Colonic mucosa (tissue), 4 donors: ENCODE measurements around the gene FHOD3. TPM values are rescaled to one million over a fixed set of nuclear protein-coding genes. Genes with fewer than 3 reads are reported as not detected.

Experiments used
- DNase-seq: peaks from one replicate; pipeline ENCODE4 v3.0.0-alpha.2; 2020
- H3K27ac ChIP-seq: fragments of 200-600 bp; one replicate; pipeline ENCODE4 v1.8.0; 2021
- H3K27me3 ChIP-seq: fragments of 200-600 bp; one replicate; pipeline ENCODE4 v1.8.0; 2021
- H3K36me3 ChIP-seq: fragments of 200-600 bp; one replicate; pipeline ENCODE4 v1.8.0; 2021
- H3K4me1 ChIP-seq: fragments of 200-600 bp; one replicate; pipeline ENCODE4 v1.8.0; 2021; ENCODE audit warnings: mild to moderate bottlenecking
- H3K4me3 ChIP-seq: fragments of 200-600 bp; one replicate; pipeline ENCODE4 v1.8.0; 2021
- H3K9ac ChIP-seq, 2 donors: one replicate each; pipeline ENCODE4 v1.7.0; 2013; ENCODE audit warnings: control low read depth in 2 of 2, low read depth in 2 of 2, low read length in 2 of 2
- H3K9me3 ChIP-seq: fragments of 200-600 bp; one replicate; pipeline ENCODE4 v1.8.0; 2021
- CTCF ChIP-seq: fragments of 200-600 bp; IDR thresholded peaks from one replicate; pipeline ENCODE4 v1.8.0; 2022; ENCODE audit warnings: antibody characterized with exemption, mild to moderate bottlenecking
- intact Hi-C: fragments of 100-400 bp; cut with DNase I; formaldehyde crosslinking; loops from one replicate; pipeline ENCODE4 v1.14.1; 2022
- total RNA-seq, 2 donors: library from RNA; stranded (reverse); fragmentation: NEBNext Ultra II Directional in 1 of 2; extraction: Animal tissue kit (Norgen Biotek cat#: 25700) in 1 of 2; gene quantifications; one replicate each; pipeline ENCODE4 v1.2.1, GENCODE V29; 2021
- donor health status: healthy.
- donor health status: DM: no; HTN: no; CAD: no.
- donor health status: DM: no; HTN: no; CAD: no.

FHOD3 gene
- total RNA-seq, 2 donors from 2014 or later: 2.5 to 4.1 TPM

DNA sequence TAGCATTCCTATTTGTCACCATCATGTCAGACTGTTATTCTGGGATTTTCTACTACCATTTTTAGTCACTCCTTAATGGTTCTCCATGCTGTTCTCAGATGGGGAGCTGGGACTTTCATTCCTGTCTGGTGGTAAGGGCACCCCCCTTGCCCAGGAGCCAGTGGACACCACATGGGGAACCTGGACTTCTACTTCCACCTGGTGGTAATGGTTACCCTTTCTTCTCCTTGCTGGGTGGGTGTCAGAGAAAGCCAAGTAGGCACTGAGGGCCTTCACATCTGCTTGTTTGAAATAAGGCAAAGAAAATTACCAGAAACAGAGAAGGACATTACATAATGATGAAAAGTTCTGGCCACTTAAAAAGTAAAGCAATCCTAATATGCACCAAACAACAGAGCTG is 239.8 kb downstream of the FHOD3 start:
- intact Hi-C loops: no loop called here
- Histone ChIP-seq H3K9ac (no peak overlapping the region), H3K36me3 (no peaks in the 10 kb centered on the region), H3K9me3 (no peaks in the 10 kb centered on the region), H3K4me3 (no peak overlapping the region), H3K27ac (no peak overlapping the region), H3K4me1 (no peaks in the 10 kb centered on the region), H3K27me3 (no peaks in the 10 kb centered on the region)
- no peak for DNase-seq
- TF ChIP-seq CTCF: no peak

- intact Hi-C loops: no loop called here
- H3K4me1 ChIP-seq: no peaks in the 10 kb centered on the region
- no peak for TF ChIP-seq CTCF
- H3K27ac ChIP-seq: no peak overlapping the region
- no peak overlapping the region for H3K9ac ChIP-seq
- DNase-seq: no peak
- H3K36me3 ChIP-seq: no peaks in the 10 kb centered on the region
- H3K9me3 ChIP-seq: no peaks in the 10 kb centered on the region
- H3K4me3 ChIP-seq: no peak overlapping the region
- no peaks in the 10 kb centered on the region for H3K27me3 ChIP-seq
Observed at GRCh38 chr18:36539674-36540231, 242.2 kb downstream of the FHOD3 start.

DNA sequence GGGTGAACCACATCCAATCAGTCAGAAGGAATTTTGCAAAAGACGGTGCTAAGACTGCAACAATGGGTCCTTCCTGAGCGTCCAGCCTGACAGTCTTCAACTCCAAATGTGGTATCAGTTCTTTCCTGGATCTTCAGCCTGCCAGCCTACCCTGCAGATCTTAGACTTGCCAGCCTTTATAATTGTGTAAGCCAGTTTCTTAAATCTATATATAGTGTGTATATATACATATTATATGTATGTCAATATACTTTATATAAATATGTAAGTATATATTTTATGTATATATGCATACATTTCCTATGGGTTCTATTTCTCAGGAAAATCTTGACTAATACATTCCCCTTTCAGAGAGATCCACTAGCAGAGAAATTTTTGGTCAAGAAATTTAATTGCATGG is 245.5 kb downstream of the FHOD3 start:
- no peak for TF ChIP-seq CTCF
- Histone ChIP-seq H3K4me3 (no peak overlapping the region), H3K9ac (no peak overlapping the region), H3K36me3 (no peaks in the 10 kb centered on the region), H3K4me1 (no peaks in the 10 kb centered on the region), H3K27me3 (no peaks in the 10 kb centered on the region), H3K27ac (no peak overlapping the region), H3K9me3 (no peaks in the 10 kb centered on the region)
- no peak for DNase-seq
- intact Hi-C loops: no loop called here

GRCh38 chr18:36543991-36544725 is 246.6 kb downstream of the FHOD3 start:
- Histone ChIP-seq H3K27ac (no peak overlapping the region), H3K9me3 (no peaks in the 10 kb centered on the region), H3K4me1 (no peaks in the 10 kb centered on the region), H3K9ac (no peak overlapping the region), H3K27me3 (no peaks in the 10 kb centered on the region), H3K36me3 (no peaks in the 10 kb centered on the region), H3K4me3 (no peak overlapping the region)
- intact Hi-C loops: no loop called here
- no peak for TF ChIP-seq CTCF
- DNase-seq: no peak

DNA sequence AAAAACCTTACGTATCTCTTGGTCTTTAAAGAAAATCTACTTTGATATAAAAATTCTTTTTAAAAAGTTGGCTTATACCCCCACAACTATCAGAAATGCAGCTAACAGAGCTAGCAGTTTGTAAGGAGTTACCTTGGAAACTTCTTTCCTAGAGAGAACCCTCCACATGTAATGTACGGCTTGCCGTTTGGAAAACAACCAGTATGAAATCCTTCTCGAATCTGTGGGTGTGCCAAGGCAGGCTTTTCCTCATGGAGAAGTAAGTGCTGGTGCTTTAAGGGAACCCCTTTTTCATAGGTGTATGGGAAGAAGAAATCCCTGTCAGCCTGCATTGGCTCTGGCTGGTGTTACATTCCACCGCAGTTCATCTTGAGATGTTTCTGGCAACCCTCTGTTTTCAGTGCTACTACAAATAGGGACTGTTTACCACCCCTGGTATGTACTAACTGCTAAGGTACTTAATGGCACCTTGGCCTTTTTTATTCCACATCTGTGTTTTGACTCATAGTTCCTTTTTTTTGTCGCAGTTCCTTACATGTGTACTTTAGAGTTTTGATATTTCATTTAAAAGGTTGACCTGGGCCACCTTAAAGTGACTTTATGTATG is 248.4 kb downstream of the FHOD3 start:
- Histone ChIP-seq H3K27ac (no peak overlapping the region), H3K27me3 (no peaks in the 10 kb centered on the region), H3K9ac (no peak overlapping the region), H3K4me3 (no peak overlapping the region), H3K9me3 (no peaks in the 10 kb centered on the region), H3K36me3 (no peaks in the 10 kb centered on the region), H3K4me1 (no peaks in the 10 kb centered on the region)
- no peak for TF ChIP-seq CTCF
- DNase-seq: no peak
- intact Hi-C loops: no loop called here
